Activated CD8-positive, alpha-beta memory T cell treated with anti-CD3 and anti-CD28 coated beads for 24 hours (primary cell): ENCODE data around the gene IL26.
A peak's percentile ranks its signal among the peaks of the same experiment; 100 is the strongest.
"Not testable (repeated sequence)": the region's sequence is repeated elsewhere in the genome, so short reads cannot be mapped to it uniquely, and the experiment has no call there.

ENCODE experiments used
- DNase-seq: peaks from one replicate; pipeline ENCODE4 v3.0.0-alpha.2; 2020

IL26 gene

DNA sequence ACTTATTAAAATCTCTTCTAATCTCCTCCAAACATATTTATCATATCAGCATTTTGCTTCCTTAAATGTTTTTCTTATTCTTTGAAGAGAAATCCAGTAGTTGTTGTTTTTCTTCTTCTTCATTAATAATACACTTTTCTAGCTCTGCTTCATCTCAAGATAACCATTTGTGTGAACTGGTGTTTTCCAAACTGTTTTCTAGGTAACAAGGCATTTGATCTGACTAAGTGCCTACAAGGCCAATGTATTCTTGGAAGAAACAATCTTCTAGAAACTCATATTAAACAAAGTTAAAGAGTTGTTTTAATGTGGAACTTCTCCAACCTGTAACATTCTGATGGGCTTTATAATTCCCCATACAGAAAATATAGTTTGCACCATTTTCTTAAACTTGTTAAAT is 35.3 kb downstream of the IL26 start:
- no peak for DNase-seq

- DNase-seq = no peak
Measured at GRCh38 chr12:68189821-68190242, 35.8 kb downstream of the IL26 start.

GRCh38 chr12:68185598-68185997 is 40.0 kb downstream of the IL26 start:
- DNase-seq = no peak

GRCh38 chr12:68180792-68181744 is 44.5 kb downstream of the IL26 start:
- DNase-seq = peak; percentile 71

GRCh38 chr12:68178774-68179439 is 46.7 kb downstream of the IL26 start:
- DNase-seq = no peak

DNA sequence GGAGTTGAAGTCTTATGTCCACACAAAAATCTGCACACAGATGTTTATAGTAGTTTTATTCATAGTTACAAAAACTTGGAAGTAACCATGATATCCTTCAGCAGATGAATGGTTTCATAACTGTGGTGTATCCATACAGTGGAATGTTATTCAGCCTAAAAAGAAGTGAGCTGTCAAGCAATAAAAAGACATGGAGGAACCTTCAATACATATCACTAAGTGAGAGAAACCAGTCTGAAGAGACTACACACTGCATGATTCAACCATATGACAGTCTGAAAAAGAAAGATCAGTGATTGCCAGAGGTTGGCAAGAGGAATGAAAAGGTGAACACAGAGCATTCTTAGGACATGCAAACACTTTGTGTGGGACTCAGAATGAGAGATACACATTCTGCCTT is 47.4 kb downstream of the IL26 start:
- DNase-seq = no peak

DNA sequence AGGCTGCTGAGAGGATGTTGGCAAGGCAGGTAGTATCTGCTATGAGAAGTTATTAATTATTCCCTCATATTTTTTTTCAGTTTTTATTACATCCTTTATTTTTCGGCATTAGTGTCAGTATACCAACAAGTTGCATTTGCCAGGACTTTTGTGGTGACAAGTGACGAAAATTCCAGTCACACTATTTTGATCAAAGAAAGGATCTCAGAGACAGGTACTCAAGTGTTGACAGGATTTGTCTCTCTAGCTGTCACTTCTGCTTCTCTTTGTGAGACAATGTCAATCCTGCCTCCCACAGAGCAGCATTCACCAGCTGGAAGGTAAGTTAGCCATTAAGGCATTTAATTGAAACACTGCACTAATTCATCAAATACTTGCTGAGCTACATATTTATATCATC is 48.0 kb downstream of the IL26 start:
- no peak for DNase-seq

DNA sequence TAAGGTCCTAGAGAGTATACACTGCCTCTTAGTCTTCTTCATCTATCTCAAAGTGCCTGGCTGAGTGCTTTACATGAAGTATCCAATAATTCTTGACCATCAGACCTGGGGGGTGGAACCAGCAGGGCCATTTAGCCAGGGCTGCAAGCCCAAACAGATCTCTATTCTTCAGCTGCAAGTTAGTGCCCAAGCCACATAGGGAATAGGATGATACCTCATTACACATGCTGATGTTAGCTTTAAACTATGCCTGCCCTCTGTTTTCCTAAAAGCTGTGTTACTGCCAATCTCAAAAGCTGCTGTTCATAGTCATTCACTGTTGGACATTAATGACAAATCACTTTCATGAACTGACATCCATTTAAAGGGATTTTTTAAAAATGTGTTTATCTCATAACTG is 49.4 kb downstream of the IL26 start:
- DNase-seq = no peak

GRCh38 chr12:68175557-68176061 is 50.0 kb downstream of the IL26 start:
- DNase-seq = peak; percentile 78

DNA sequence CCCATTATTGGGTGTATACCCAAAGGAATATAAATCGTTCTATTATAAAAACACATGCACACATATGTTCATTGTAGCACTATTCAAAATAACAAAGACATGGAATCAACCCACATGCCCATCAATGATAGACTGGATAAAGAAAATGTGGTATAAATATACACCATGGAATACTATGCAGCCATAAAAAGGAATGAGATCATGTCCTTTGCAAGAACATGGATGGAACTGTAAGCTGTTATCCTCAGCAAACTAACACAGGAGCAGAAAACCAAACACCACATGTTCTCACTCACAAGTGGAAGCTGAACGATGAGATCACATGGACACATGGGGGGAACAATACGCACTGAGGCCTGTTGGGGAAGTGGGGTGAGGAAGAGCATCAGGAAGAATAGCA is 50.8 kb downstream of the IL26 start:
- not testable (repeated sequence) for DNase-seq

DNA sequence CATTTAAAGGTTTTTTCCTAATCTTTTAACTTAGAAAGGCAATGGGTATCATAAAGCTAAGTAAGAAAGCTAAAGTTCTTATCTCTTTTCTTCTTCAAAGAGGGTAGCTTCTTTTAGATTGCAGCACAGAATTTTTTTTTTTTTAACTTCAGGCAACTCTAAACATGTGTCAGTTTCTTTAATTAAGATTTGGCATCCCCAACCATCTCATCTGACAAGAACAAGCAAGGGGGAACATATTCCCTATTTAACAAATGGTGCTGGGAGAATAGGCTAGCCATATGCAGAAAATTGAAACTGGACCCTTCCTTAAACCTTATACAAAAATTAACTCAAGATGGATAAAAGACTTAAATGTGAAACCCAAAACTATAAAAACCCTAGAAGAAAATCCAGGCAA is 51.8 kb downstream of the IL26 start:
- DNase-seq = no peak

GRCh38 chr12:68170726-68171125 is 54.9 kb downstream of the IL26 start:
- DNase-seq = no peak

DNA sequence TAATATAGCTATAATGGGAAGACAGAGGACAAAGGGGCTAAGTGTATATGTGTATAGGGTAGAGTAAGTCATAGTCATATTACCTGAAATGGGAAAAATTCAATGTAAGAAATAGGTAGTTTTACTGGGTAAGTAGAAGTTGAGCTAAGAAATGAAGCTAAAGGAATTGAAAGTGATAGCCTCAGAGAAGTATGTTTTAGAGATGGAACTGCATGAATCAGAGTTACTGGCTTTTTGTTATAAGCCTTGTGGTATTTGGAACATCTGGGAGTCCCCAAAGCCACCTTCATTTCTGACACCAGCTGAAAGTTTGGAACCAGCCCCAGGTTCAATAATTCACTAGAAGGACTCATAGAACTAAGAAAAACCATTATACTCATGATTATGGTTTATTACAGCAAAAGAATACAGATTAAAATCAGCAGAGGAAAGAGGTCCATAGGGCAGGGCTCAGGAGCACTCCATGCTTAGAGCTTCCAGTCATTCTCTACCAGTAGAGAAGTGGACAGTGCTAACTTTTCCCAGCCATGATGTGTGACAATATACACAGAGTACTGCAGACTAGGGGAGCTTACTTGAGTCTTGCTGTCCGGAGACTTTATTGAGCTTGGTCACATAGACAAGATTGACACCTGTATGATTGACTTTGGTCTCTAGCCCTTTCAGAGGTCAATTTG is 56.3 kb downstream of the IL26 start:
- no peak for DNase-seq

- DNase-seq = no peak
Measured at GRCh38 chr12:68166317-68166831, 59.2 kb downstream of the IL26 start.

DNA sequence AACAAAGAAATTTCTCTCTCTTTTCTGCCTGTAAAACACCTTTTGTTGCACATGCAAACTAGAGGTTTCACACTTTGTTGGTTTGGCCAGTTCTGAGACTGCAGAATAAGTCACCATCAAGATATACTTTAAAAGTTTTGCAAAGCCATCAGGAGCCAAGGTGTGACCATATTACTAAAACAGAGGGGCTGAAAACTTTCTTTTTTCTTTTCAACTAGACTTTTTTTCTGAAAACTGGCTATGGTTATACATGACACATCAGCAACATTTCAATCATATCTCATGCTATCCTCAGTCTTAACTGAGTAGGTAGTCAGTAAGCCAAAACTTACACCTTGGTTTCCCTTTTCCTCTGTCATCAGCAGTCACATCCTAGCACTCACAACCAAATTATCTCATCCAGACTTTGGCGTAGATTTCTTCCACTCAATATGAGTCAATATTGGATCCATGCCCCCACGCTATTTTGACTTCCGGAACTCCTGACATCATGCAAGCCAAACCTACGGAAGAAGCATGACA is 62.0 kb downstream of the IL26 start:
- no peak for DNase-seq

GRCh38 chr12:68162374-68162773 is 63.2 kb downstream of the IL26 start:
- no peak for DNase-seq

GRCh38 chr12:68159681-68160304 is 65.8 kb downstream of the IL26 start, which contains the start of gene IFNG:
IFNG (minus strand) TSS chr12:68159740; CDS start chr12:68159615, 125 bp downstream.
- no peak for DNase-seq

- no peak for DNase-seq
Measured at GRCh38 chr12:68158432-68158831, 67.2 kb downstream of the IL26 start.

DNA sequence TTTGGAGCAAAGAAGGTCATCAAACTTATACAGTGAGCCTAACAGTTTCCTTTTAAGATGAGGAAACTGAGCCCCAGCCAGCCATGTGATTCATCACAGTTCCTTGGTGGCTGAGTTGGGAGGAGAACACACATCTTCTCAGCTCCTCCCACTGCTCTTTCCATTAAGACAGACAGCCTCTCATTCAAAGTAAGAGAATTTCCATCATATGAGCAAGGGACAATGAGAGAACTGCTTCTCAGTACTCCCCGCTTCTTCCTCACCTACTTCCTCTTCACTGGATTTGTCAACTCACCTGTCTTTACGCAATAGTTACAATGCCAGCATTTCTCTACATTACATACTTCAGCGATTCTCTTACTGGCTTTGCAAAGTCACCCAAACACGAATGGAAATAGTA is 68.2 kb downstream of the IL26 start:
- no peak for DNase-seq

DNA sequence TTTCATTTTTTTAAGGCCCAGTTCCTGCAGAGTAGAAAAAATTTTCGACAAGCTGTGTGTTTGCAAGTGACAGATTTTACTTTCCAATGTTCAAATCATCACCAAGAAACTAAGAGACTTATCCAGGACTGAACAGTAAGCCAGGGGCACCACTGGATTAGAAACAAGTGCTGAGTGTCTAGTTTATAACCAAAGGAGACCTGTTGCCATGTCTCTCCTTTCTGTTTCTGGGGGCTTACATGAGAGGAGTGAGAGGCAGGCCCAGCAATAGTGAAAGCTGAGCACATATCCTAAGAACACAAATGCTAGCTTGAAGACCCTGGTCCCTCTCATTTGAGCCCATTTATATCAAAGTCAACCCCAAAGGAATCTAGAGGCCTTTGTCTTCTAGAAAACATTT is 69.0 kb downstream of the IL26 start:
- DNase-seq = no peak

DNA sequence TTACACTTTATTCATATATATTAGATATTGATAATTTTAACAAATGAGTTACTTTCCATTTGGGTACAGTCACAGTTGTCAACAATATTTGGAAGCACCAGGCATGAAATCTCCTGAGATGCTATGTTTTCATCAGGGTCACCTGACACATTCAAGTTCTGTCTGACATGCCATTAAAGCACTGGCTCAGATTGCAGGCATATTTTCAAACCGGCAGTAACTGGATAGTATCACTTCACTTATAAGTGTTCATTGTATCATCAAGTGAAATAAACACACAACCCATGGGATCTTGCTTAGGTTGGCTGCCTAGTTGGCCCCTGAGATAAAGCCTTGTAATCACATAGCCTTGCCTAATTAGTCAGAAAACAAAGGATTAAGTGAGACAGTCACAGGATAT is 70.8 kb downstream of the IL26 start:
- no peak for DNase-seq
